Tibial nerve (tissue), 4 donors: ENCODE data around the gene BCDIN3D. TPM values are rescaled to one million over a fixed set of nuclear protein-coding genes. Genes with fewer than 3 reads are reported as not detected.
A peak's percentile ranks its signal among the peaks of the same experiment; 100 is the strongest.

ENCODE experiments used
- DNase-seq, 2 donors: peaks; one replicate each; pipeline ENCODE4 v3.0.0-alpha.2; 2019; ENCODE audit warnings: low spot score in 2 of 2
- H3K27ac ChIP-seq, 4 donors: fragments of 200-600 bp; sonication (generic) in 3 of 4; one replicate each; pipeline ENCODE4 v1.5.1; 2017 to 2019; ENCODE audit warnings: mild to moderate bottlenecking in 1 of 4
- H3K27me3 ChIP-seq, 2 donors: fragments of 200-600 bp; sonication (generic) in 1 of 2; one replicate each; pipeline versions ENCODE4 v1.5.1 to v1.6.0; 2017 to 2019
- H3K36me3 ChIP-seq, 3 donors: fragments of 200-600 bp; sonication (generic); one replicate each; pipeline ENCODE4 v1.5.1; 2018 to 2019
- H3K4me1 ChIP-seq, 4 donors: fragments of 200-600 bp; sonication (generic) in 3 of 4; one replicate each; pipeline ENCODE4 v1.5.1; 2017 to 2019
- H3K4me3 ChIP-seq, 4 donors: fragments of 200-600 bp; sonication (generic) in 3 of 4; one replicate each; pipeline ENCODE4 v1.5.1; 2017 to 2019; ENCODE audit warnings: mild to moderate bottlenecking in 1 of 4, moderate library complexity in 1 of 4
- H3K9me3 ChIP-seq, 4 donors: fragments of 200-600 bp; sonication (generic) in 3 of 4; one replicate each; pipeline ENCODE4 v1.5.1; 2017 to 2019
- EP300 ChIP-seq, 2 donors: sonication (generic); formaldehyde crosslinking; IDR thresholded peaks; one replicate each; pipeline ENCODE4 v1.6.1; 2017; ENCODE audit warnings: antibody characterized with exemption in 2 of 2, mild to moderate bottlenecking in 1 of 2
- POLR2A ChIP-seq, 2 donors: fragments of 450-650 bp; IDR thresholded peaks; one replicate each; pipeline ENCODE4 v1.6.1; 2017; ENCODE audit warnings: antibody characterized with exemption in 2 of 2, mild to moderate bottlenecking in 2 of 2, moderate library complexity in 2 of 2
- WGBS, 2 donors: methylation state at CpG; one replicate each; pipeline ENCODE4 v1.1.5; 2018; 5-methylcytosine and 5-hydroxymethylcytosine counted together
- total RNA-seq, 4 donors: library from RNA; depleted of rRNA; stranded (reverse); fragments of >200 nt; gene quantifications; one replicate each; pipeline ENCODE4 v1.1.0, GENCODE V29; 2016
- TF ChIP-seq, protein P1 (sequence below), 5 experiments: fragments of 200-600 bp in 3 of 5; fragments of 450-650 bp in 2 of 5; sonication (generic) in 3 of 5; IDR thresholded peaks; one replicate each; pipeline ENCODE4 v1.5.1; 2016 to 2019; ENCODE audit warnings: antibody characterized with exemption in 5 of 5, mild to moderate bottlenecking in 3 of 5, moderate library complexity in 2 of 5

The BCDIN3D gene
- total RNA-seq, 4 donors from 2014 or later, result 1.2 to 4.2 (median 2.5) TPM

- H3K27ac ChIP-seq, result peak overlapping the region in 2 of 4 donors; percentile 28 to 48
- H3K9me3 ChIP-seq, result no peaks in the 10 kb centered on the region
- TF ChIP-seq EP300 (IDR thresholded peaks at IDR 0.05) (no peak), POLR2A (IDR thresholded peaks at IDR 0.05) (no peak)
- TF ChIP-seq, protein P1, sequence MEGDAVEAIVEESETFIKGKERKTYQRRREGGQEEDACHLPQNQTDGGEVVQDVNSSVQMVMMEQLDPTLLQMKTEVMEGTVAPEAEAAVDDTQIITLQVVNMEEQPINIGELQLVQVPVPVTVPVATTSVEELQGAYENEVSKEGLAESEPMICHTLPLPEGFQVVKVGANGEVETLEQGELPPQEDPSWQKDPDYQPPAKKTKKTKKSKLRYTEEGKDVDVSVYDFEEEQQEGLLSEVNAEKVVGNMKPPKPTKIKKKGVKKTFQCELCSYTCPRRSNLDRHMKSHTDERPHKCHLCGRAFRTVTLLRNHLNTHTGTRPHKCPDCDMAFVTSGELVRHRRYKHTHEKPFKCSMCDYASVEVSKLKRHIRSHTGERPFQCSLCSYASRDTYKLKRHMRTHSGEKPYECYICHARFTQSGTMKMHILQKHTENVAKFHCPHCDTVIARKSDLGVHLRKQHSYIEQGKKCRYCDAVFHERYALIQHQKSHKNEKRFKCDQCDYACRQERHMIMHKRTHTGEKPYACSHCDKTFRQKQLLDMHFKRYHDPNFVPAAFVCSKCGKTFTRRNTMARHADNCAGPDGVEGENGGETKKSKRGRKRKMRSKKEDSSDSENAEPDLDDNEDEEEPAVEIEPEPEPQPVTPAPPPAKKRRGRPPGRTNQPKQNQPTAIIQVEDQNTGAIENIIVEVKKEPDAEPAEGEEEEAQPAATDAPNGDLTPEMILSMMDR (IDR thresholded peaks at IDR 0.05), result no peak
- H3K27me3 ChIP-seq, result no peaks in the 10 kb centered on the region
- no peak overlapping the region for H3K4me3 ChIP-seq
- 72 to 74% methylated on average over 2 of the region's 2 CpGs for WGBS, 2 donors
- peaks cover 0 to 28% (median 4%) of the 10 kb centered on the region in 4 donors for H3K4me1 ChIP-seq
- DNase-seq, result no peak
- peaks cover 2 to 100% (median 6%) of the 10 kb centered on the region in 3 donors for H3K36me3 ChIP-seq
These were observed 45.5 kb downstream of the BCDIN3D start for GRCh38 chr12:49797449-49797776.

GRCh38 chr12:49796606-49797448, 46.1 kb downstream of the BCDIN3D start:
- Histone ChIP-seq H3K27me3 (no peaks in the 10 kb centered on the region), H3K36me3 (peaks cover 2 to 100% (median 6%) of the 10 kb centered on the region in 3 donors), H3K4me3 (no peak overlapping the region), H3K9me3 (no peaks in the 10 kb centered on the region), H3K27ac (peak overlapping the region in 2 of 4 donors; percentile 28 to 48), H3K4me1 (peaks cover 0 to 22% (median 4%) of the 10 kb centered on the region in 4 donors)
- 69 to 79% methylated on average over 8 to 16 of the region's 17 CpGs for WGBS, 2 donors
- TF ChIP-seq EP300 (IDR thresholded peaks at IDR 0.05) (no peak), POLR2A (IDR thresholded peaks at IDR 0.05) (no peak)
- TF ChIP-seq, protein P1 (IDR thresholded peaks at IDR 0.05), result no peak
- no peak for DNase-seq

- DNase-seq, result no peak
These were observed 46.8 kb downstream of the BCDIN3D start for GRCh38 chr12:49796155-49796554.

DNA sequence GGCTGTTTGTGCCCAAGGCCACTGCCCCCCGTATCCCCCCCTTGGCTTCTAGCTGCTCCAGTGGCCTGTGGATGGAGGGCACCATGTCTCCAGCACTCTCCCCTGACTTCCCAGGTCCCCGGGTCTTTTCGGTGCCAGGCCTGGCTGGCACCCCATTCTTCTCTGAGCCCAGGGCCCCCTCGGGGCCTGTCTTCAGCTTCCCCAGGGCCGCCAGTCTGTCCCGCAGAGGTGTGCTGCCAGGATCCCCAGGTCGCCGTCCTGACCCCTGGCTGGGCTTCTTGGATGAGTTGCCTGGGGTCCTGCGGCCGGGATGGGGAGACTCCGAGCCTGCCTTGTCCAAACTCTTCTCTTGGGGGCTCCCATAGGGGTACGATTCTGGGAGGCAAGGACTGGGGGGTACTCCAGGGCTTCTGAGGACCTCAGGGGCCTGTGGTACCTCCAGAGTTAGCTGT, 47.2 kb downstream of the BCDIN3D start:
- H3K27ac ChIP-seq, result no peak overlapping the region
- no peak overlapping the region for H3K4me3 ChIP-seq
- H3K27me3 ChIP-seq, result no peaks in the 10 kb centered on the region
- H3K4me1 ChIP-seq, result peaks cover 0 to 12% (median 4%) of the 10 kb centered on the region in 4 donors
- H3K9me3 ChIP-seq, result no peaks in the 10 kb centered on the region
- TF ChIP-seq, protein P1 (IDR thresholded peaks at IDR 0.05), result no peak
- DNase-seq, result no peak
- H3K36me3 ChIP-seq, result peaks cover 2 to 100% (median 6%) of the 10 kb centered on the region in 3 donors
- WGBS, 2 donors, result 87 to 95% methylated on average over 11 of the region's 12 CpGs

More at GRCh38 chr12:49796155-49796554, 46.8 kb downstream of the BCDIN3D start:
- TF ChIP-seq, protein P1 (IDR thresholded peaks at IDR 0.05), result no peak
- no peak for TF ChIP-seq EP300 (IDR thresholded peaks at IDR 0.05)
- TF ChIP-seq POLR2A (IDR thresholded peaks at IDR 0.05), result no peak
- Histone ChIP-seq H3K4me1 (peaks cover 0 to 16% (median 4%) of the 10 kb centered on the region in 4 donors), H3K9me3 (no peaks in the 10 kb centered on the region), H3K36me3 (peaks cover 2 to 100% (median 6%) of the 10 kb centered on the region in 3 donors), H3K27me3 (no peaks in the 10 kb centered on the region), H3K27ac (no peak overlapping the region), H3K4me3 (no peak overlapping the region)
- WGBS, 2 donors, result 85 to 91% methylated on average over 7 to 12 of the region's 12 CpGs
